ENCODE data around the gene BTG3.

The BTG3 gene

GRCh38 chr21:17585875-17586450 is 26.7 kb downstream of the BTG3 start:
- DNase-seq (ENCODE audit: low read depth), result no peak

GRCh38 chr21:17583898-17584297 is 28.8 kb downstream of the BTG3 start:
- no peak for DNase-seq (ENCODE audit: low read depth)

- no peak for DNase-seq (ENCODE audit: low read depth)
These were observed 32.4 kb downstream of the BTG3 start for GRCh38 chr21:17580319-17580718.

GRCh38 chr21:17578876-17579275 is 33.8 kb downstream of the BTG3 start:
- no peak for DNase-seq (ENCODE audit: low read depth)

GRCh38 chr21:17578162-17578561 is 34.5 kb downstream of the BTG3 start:
- no peak for DNase-seq (ENCODE audit: low read depth)

- no peak for DNase-seq (ENCODE audit: low read depth)
These were observed 35.0 kb downstream of the BTG3 start for GRCh38 chr21:17577701-17578100.

- DNase-seq (ENCODE audit: low read depth), result no peak
These were observed 36.4 kb downstream of the BTG3 start for GRCh38 chr21:17576080-17576835.

GRCh38 chr21:17575076-17575475 is 37.6 kb downstream of the BTG3 start:
- no peak for DNase-seq (ENCODE audit: low read depth)

GRCh38 chr21:17572431-17572830 is 40.3 kb downstream of the BTG3 start:
- DNase-seq (ENCODE audit: low read depth), result no peak

- no peak for DNase-seq (ENCODE audit: low read depth)
These were observed 41.9 kb downstream of the BTG3 start for GRCh38 chr21:17570786-17571185.

GRCh38 chr21:17560377-17561025 is 52.2 kb downstream of the BTG3 start:
- no peak for DNase-seq (ENCODE audit: low read depth)

GRCh38 chr21:17554679-17555465 is 57.8 kb downstream of the BTG3 start:
- DNase-seq (ENCODE audit: low read depth), result no peak

- DNase-seq (ENCODE audit: low read depth), result no peak
These were observed 58.6 kb downstream of the BTG3 start for GRCh38 chr21:17554120-17554519.

GRCh38 chr21:17552410-17552809 is 60.3 kb downstream of the BTG3 start:
- no peak for DNase-seq (ENCODE audit: low read depth)

GRCh38 chr21:17550671-17551308 is 61.9 kb downstream of the BTG3 start:
- DNase-seq (ENCODE audit: low read depth), result no peak

GRCh38 chr21:17548262-17548661 is 64.4 kb downstream of the BTG3 start:
- no peak for DNase-seq (ENCODE audit: low read depth)

- no peak for DNase-seq (ENCODE audit: low read depth)
These were observed 67.7 kb downstream of the BTG3 start for GRCh38 chr21:17545007-17545406.
